ENCODE measurements around the gene SPNS3. TPM values are rescaled to one million over a fixed set of nuclear protein-coding genes. Genes with fewer than 3 reads are reported as not detected.
A peak's percentile ranks its signal among the peaks of the same experiment; 100 is the strongest.

Gene SPNS3
- 0.63 and 0.64 TPM in 2 replicates for total RNA-seq (2014; rRNA removed; shearing (Covaris generic))
- 2.2 and 2.5 TPM in 2 replicates for polyA plus RNA-seq (2015; cell fraction: cytosol; rRNA removed)
- 2.1 and 5.2 TPM in 2 replicates for polyA plus RNA-seq (2015; cell fraction: nucleus; rRNA removed)

- peak; percentile 55 for DNase-seq (ENCODE audit: low read depth)
Measured at GRCh38 chr17:4433515-4434031, at the start of gene SPNS3. SPNS3 (plus strand) TSS chr17:4433940; CDS start chr17:4433968, 28 bp downstream.

- DNase-seq (ENCODE audit: low read depth): no peak
Measured at GRCh38 chr17:4386406-4386805, 47.3 kb upstream of the SPNS3 start.

GRCh38 chr17:4387137-4387536 lies 46.6 kb upstream of the SPNS3 start:
- no peak for DNase-seq (ENCODE audit: low read depth)

GRCh38 chr17:4389079-4389478 lies 44.7 kb upstream of the SPNS3 start:
- DNase-seq (ENCODE audit: low read depth): no peak

- DNase-seq (ENCODE audit: low read depth): no peak
Measured at GRCh38 chr17:4393806-4394205, 39.9 kb upstream of the SPNS3 start.

- peak; percentile 43 for DNase-seq (ENCODE audit: low read depth)
Measured at GRCh38 chr17:4394208-4395110, 39.3 kb upstream of the SPNS3 start.

- DNase-seq (ENCODE audit: low read depth): no peak
Measured at GRCh38 chr17:4395111-4395478, 38.6 kb upstream of the SPNS3 start.

GRCh38 chr17:4397840-4398239 lies 35.9 kb upstream of the SPNS3 start:
- no peak for DNase-seq (ENCODE audit: low read depth)

- no peak for DNase-seq (ENCODE audit: low read depth)
Measured at GRCh38 chr17:4405038-4405669, 28.6 kb upstream of the SPNS3 start.

GRCh38 chr17:4405699-4406098 lies 28.0 kb upstream of the SPNS3 start:
- no peak for DNase-seq (ENCODE audit: low read depth)

- no peak for DNase-seq (ENCODE audit: low read depth)
Measured at GRCh38 chr17:4406386-4406785, 27.4 kb upstream of the SPNS3 start.

GRCh38 chr17:4407216-4407615 lies 26.5 kb upstream of the SPNS3 start:
- no peak for DNase-seq (ENCODE audit: low read depth)

GRCh38 chr17:4407851-4408250 lies 25.9 kb upstream of the SPNS3 start:
- DNase-seq (ENCODE audit: low read depth): no peak

- DNase-seq (ENCODE audit: low read depth): no peak
Measured at GRCh38 chr17:4409659-4410058, 24.1 kb upstream of the SPNS3 start.

- no peak for DNase-seq (ENCODE audit: low read depth)
Measured at GRCh38 chr17:4411201-4411600, 22.5 kb upstream of the SPNS3 start.

- DNase-seq (ENCODE audit: low read depth): peak; percentile 78
Measured at GRCh38 chr17:4412933-4413831, 20.6 kb upstream of the SPNS3 start.

- no peak for DNase-seq (ENCODE audit: low read depth)
Measured at GRCh38 chr17:4417129-4417667, 16.5 kb upstream of the SPNS3 start.

GRCh38 chr17:4420692-4421131 lies 13.0 kb upstream of the SPNS3 start:
- peak; percentile 52 for DNase-seq (ENCODE audit: low read depth)

GRCh38 chr17:4422864-4423263 lies 10.9 kb upstream of the SPNS3 start:
- DNase-seq (ENCODE audit: low read depth): no peak

GRCh38 chr17:4425398-4425797 lies 8.3 kb upstream of the SPNS3 start:
- DNase-seq (ENCODE audit: low read depth): no peak
